DMS 273 (cell line): Measurements from ENCODE around the gene SRGAP3.
"Not testable (repeated sequence)": the region's sequence is repeated elsewhere in the genome, so short reads cannot be mapped to it uniquely, and the experiment has no call there.

Source experiments
- DNase-seq: peaks from one replicate; lab custom pipeline; 2025; ENCODE audit not compliant: unreplicated experiment; lab: John Stamatoyannopoulos, UW

Gene SRGAP3

GRCh38 chr3:9097495-9097894 is 152.0 kb downstream of the SRGAP3 start:
- no peak for DNase-seq

- DNase-seq = no peak
Measured at GRCh38 chr3:9091486-9092235, 157.8 kb downstream of the SRGAP3 start.

- DNase-seq = no peak
Measured at GRCh38 chr3:9088441-9089353, 160.7 kb downstream of the SRGAP3 start.

GRCh38 chr3:9087831-9088413 is 161.5 kb downstream of the SRGAP3 start:
- DNase-seq = no peak

- DNase-seq = not testable (repeated sequence)
Measured at GRCh38 chr3:9085428-9085827, 164.0 kb downstream of the SRGAP3 start.

- DNase-seq = no peak
Measured at GRCh38 chr3:9081184-9081818, 168.1 kb downstream of the SRGAP3 start.

- no peak for DNase-seq
Measured at GRCh38 chr3:9080163-9080562, 169.3 kb downstream of the SRGAP3 start.

- DNase-seq = no peak
Measured at GRCh38 chr3:9079676-9080075, 169.8 kb downstream of the SRGAP3 start.

GRCh38 chr3:9078561-9079240 is 170.7 kb downstream of the SRGAP3 start:
- DNase-seq = no peak

- DNase-seq = no peak
Measured at GRCh38 chr3:9077029-9077428, 172.4 kb downstream of the SRGAP3 start.

- DNase-seq = no peak
Measured at GRCh38 chr3:9075762-9076161, 173.7 kb downstream of the SRGAP3 start.

GRCh38 chr3:9074079-9074478 is 175.4 kb downstream of the SRGAP3 start:
- DNase-seq = no peak

- no peak for DNase-seq
Measured at GRCh38 chr3:9072667-9073009, 176.8 kb downstream of the SRGAP3 start.

- DNase-seq = no peak
Measured at GRCh38 chr3:9071936-9072666, 177.3 kb downstream of the SRGAP3 start.

GRCh38 chr3:9070961-9071360 is 178.5 kb downstream of the SRGAP3 start:
- no peak for DNase-seq

- no peak for DNase-seq
Measured at GRCh38 chr3:9069971-9070370, 179.5 kb downstream of the SRGAP3 start.

GRCh38 chr3:9068051-9068450 is 181.4 kb downstream of the SRGAP3 start:
- DNase-seq = no peak

- peak; percentile 71 for DNase-seq
Measured at GRCh38 chr3:9067352-9067975, 182.0 kb downstream of the SRGAP3 start.

- no peak for DNase-seq
Measured at GRCh38 chr3:9066775-9067174, 182.7 kb downstream of the SRGAP3 start.

GRCh38 chr3:9066141-9066540 is 183.3 kb downstream of the SRGAP3 start:
- DNase-seq = no peak
